Activated CD4-positive, alpha-beta T cell treated with anti-CD3 and anti-CD28 coated beads for 24 hours (primary cell): Measurements from ENCODE around the gene YY1AP1.
A peak's percentile ranks its signal among the peaks of the same experiment; 100 is the strongest.
"Not testable (repeated sequence)": the region's sequence is repeated elsewhere in the genome, so short reads cannot be mapped to it uniquely, and the experiment has no call there.

Experiments used
- DNase-seq, 2 donors: peaks; one replicate each; pipeline ENCODE4 v3.0.0-alpha.2; 2020; ENCODE audit warnings: low read depth in 2 of 2

Gene YY1AP1

GRCh38 chr1:155648207-155649147, 40.1 kb downstream of the YY1AP1 start:
- DNase-seq: no peak

- no peak for DNase-seq
Measured at GRCh38 chr1:155646307-155646706, 42.3 kb downstream of the YY1AP1 start.

DNA sequence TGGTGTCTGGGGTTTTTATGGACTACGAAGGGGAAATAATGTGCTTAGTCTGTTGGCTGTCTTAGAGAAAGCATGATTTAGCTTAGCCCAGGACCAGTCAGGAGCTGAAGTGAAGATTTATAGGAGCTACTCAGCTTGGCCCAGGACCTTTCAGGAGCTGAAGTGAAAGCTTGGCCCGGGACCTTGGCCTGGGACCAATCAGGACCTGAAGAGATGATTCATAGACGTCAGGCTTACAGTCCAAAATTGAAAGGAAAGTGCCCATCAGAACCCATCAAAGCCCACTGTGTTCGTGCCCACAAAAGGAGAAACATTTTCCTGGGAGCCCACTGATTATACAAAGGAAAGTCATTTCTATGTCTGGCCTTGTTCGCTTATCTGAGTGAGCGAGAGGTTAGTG, 42.9 kb downstream of the YY1AP1 start:
- no peak for DNase-seq

DNA sequence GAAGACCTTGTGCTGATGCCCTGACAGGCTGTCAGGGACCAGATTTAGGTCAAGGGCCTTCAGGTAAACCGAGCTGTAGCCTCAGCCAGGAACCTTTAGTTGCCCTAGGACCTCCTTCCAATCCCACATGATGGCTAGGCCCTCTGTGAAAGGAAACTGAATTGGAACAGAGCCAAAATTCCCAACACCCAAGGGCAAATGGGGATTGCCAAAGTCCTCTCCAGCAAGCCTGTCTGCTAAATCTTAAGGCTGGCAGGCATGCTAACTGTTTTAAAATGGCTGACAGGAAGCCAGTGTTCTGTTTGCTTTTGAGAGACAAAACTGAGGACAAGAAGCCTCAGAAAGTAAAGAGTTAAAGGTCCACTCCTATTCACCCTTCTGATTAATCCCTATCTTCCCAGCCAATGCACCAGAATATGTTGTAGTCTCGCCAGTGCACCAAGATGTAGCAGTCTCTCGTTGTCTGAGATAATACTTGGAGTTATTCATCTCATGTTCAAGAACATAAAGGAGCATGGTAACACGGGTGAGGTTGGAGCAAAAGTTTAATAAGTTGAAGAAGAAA, 43.5 kb downstream of the YY1AP1 start:
- DNase-seq: no peak

- DNase-seq: no peak
Measured at GRCh38 chr1:155643230-155643629, 45.3 kb downstream of the YY1AP1 start.

GRCh38 chr1:155642559-155643180, 45.9 kb downstream of the YY1AP1 start:
- DNase-seq: not testable (repeated sequence)

DNA sequence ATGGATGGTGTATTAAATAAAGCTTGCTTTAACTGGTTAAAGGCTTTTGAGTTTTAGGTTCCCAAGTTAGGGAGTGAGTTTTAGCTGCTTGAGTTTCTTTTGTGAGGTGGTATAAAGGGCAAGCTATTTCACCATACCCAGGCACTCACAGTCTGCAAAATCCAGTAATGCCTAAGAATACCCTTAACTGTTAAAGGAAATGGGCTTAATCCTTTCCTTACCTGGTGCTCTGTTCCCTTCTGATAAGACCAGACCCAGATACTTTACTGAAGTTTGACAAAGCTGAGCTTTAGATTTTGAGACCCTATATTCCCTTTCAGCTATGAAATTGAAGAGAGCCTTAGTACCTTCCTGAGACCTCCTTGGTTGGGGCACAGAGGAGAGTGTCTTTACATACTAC, 48.2 kb downstream of the YY1AP1 start:
- no peak for DNase-seq

DNA sequence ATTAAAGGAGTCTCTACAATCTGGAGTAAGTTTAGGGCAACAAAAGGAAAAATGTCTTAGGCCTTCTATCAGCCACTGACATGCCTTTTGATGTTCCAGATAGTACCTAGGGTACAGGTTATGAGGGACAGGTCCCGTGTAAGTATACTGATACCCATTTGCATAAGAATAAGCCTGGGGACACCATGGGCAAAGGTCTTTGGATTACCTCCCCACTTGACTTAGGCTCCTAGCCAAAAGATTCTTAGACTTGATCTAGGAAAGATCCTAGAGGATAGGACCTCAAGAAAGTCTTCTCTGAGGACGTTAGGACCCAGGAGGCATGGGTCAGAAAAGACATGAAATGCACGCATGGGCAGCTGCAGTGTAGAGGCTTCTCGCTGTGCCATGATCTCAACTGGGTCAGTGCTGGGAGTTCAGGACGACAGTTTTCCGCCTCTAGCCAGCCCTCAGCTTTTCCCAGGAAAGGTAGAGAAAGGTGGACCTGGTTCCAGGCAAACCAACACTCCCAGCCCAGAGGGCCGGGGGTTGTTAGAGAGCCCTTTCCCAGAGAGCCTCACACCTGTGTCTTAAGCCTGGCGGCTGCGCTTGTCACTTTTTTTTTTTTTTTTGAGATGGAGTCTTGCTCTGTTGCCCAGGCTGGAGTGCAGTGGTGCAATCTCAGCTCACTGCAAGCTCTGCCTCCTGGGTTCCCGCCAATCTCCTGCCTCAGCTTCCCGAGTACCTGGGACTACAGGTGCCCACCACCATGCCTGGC, 52.0 kb downstream of the YY1AP1 start:
- no peak for DNase-seq

DNA sequence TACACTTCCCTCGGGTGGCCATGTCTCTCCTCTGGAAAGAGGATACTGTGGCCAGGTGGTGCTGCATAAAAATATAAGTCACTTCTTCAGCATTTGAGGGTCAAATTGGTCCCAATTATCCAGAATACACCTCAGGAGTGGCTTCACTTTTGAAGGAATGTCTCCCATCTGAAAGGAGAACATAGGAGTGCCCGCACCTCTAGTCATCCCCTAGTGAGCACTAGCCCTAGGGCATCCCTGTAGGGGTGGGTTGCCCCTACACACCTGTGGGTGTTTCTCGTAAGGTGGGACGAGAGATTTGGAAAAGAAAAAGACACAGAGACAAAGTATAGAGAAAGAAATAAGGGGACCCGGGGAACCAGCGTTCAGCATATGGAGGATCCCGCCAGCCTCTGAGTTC, 62.1 kb downstream of the YY1AP1 start:
- not testable (repeated sequence) for DNase-seq

DNA sequence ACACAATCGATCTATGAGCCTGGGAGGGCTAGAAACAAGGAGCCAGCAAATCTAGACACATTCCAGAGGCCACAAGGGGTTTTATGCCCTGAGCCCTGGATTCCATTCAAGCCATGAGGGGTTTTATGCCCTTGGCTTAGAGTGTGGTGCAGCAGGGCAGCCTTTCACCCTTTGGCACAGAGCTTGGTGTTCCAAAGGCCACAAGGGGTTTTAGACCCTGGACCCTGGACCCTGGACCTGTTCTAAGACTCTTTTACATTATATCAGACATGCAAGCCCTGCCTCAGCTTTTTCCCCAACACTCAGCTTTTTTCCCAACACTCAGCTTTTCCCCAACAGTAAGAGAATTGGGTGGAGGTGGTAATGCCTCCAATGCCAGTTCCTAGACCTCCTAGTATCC, 65.2 kb downstream of the YY1AP1 start:
- no peak for DNase-seq

GRCh38 chr1:155622191-155622590, 66.4 kb downstream of the YY1AP1 start:
- DNase-seq: no peak

DNA sequence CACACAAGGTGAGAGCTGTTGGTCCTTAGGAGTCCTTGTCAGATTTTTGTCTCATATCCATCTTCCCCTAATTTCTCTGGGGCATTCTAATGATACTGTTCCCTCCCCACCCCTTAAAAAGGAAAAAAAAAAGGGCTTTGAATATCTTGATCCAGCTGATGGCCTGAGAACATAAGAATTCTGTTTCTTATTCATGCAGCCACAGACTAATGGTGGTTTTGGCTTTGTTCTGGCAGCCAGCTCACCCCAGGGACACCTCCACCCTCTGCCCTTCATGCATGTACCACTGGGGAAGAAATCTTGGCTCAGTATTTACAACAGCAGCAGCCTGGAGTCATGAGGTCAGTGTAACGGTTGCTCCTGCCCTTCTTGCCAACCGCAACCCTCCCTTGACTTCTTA, 75.3 kb downstream of the YY1AP1 start:
- DNase-seq: not testable (repeated sequence)

- DNase-seq: not testable (repeated sequence)
Measured at GRCh38 chr1:155610257-155610647, 78.3 kb downstream of the YY1AP1 start.

- DNase-seq: peak; percentile 98 to 99
Measured at GRCh38 chr1:155609515-155610256, 78.9 kb downstream of the YY1AP1 start, which contains the start of gene MSTO1. Gene MSTO1, plus strand, starts transcription at chr1:155610218. Its CDS starts 31 bp downstream, at chr1:155610249.
